ENCODE results near the gene ZNF335.

DNA sequence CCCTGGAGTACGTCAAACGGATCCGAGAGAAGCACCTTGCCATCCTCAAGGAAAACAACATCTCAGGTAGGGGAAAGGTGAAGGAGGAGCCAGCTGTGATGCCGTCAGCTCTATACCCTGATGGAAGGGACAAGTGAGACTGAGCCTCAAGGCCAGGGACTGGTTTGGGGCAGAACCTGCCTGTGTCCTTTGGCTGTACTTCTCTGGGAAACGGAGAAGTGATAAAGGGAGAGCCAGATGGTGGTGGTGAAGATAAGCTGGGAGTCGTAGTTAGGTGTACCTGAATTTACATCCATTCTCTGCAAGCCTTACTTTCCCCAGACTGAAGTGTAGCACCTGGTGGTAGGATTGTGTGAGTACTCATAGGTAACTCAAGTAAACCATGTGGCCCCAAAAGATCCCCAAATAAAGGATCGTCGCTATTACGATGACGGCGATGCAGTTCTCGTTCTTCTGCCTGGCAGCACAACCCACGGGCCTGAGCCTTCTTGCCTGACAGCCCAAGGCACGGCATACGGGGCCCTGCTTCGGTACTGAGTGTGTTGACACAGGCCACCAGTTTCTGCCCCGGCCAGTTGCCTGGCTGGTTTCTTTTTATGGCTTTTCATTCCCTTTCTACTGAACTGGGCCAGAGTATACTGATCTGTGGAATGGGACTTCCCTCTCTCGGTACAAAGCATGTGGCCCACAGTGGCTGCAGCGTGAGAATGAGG lies 26.9 kb downstream of the ZNF335 start:
- TF ChIP-seq, protein P1, sequence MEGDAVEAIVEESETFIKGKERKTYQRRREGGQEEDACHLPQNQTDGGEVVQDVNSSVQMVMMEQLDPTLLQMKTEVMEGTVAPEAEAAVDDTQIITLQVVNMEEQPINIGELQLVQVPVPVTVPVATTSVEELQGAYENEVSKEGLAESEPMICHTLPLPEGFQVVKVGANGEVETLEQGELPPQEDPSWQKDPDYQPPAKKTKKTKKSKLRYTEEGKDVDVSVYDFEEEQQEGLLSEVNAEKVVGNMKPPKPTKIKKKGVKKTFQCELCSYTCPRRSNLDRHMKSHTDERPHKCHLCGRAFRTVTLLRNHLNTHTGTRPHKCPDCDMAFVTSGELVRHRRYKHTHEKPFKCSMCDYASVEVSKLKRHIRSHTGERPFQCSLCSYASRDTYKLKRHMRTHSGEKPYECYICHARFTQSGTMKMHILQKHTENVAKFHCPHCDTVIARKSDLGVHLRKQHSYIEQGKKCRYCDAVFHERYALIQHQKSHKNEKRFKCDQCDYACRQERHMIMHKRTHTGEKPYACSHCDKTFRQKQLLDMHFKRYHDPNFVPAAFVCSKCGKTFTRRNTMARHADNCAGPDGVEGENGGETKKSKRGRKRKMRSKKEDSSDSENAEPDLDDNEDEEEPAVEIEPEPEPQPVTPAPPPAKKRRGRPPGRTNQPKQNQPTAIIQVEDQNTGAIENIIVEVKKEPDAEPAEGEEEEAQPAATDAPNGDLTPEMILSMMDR (IDR thresholded peaks at IDR 0.05): no peak
- no peak for TF ChIP-seq ZFX (IDR thresholded peaks at IDR 0.05; ENCODE audit: borderline replicate concordance)
